Measurements from ENCODE around the gene GPR62.
"Not testable (repeated sequence)": the region's sequence is repeated elsewhere in the genome, so short reads cannot be mapped to it uniquely, and the experiment has no call there.

- not testable (repeated sequence) for TF ChIP-seq EZH2 (IDR thresholded peaks at IDR 0.05; ENCODE audit: insufficient read depth, poor library complexity, severe bottlenecking); EZH2phosphoT487 (IDR thresholded peaks at IDR 0.05; ENCODE audit: insufficient read depth, low read depth)
Measured at GRCh38 chr3:51993657-51994056, 38.5 kb downstream of the GPR62 start.

Data from GM23248 (cell line).